Tibial nerve (tissue), 4 donors: Measurements from ENCODE around the gene RARRES2. TPM values are rescaled to one million over a fixed set of nuclear protein-coding genes. Genes with fewer than 3 reads are reported as not detected.

ENCODE experiments used
- DNase-seq, 2 donors: peaks; one replicate each; pipeline ENCODE4 v3.0.0-alpha.2; 2019; ENCODE audit warnings: low spot score in 2 of 2
- H3K27ac ChIP-seq, 4 donors: fragments of 200-600 bp; sonication (generic) in 3 of 4; one replicate each; pipeline ENCODE4 v1.5.1; 2017 to 2019; ENCODE audit warnings: mild to moderate bottlenecking in 1 of 4
- H3K27me3 ChIP-seq, 2 donors: fragments of 200-600 bp; sonication (generic) in 1 of 2; one replicate each; pipeline versions ENCODE4 v1.5.1 to v1.6.0; 2017 to 2019
- H3K36me3 ChIP-seq, 3 donors: fragments of 200-600 bp; sonication (generic); one replicate each; pipeline ENCODE4 v1.5.1; 2018 to 2019
- H3K4me1 ChIP-seq, 4 donors: fragments of 200-600 bp; sonication (generic) in 3 of 4; one replicate each; pipeline ENCODE4 v1.5.1; 2017 to 2019
- H3K4me3 ChIP-seq, 4 donors: fragments of 200-600 bp; sonication (generic) in 3 of 4; one replicate each; pipeline ENCODE4 v1.5.1; 2017 to 2019; ENCODE audit warnings: mild to moderate bottlenecking in 1 of 4, moderate library complexity in 1 of 4
- H3K9me3 ChIP-seq, 4 donors: fragments of 200-600 bp; sonication (generic) in 3 of 4; one replicate each; pipeline ENCODE4 v1.5.1; 2017 to 2019
- CTCF ChIP-seq, 5 experiments: fragments of 200-600 bp in 3 of 5; fragments of 450-650 bp in 2 of 5; sonication (generic) in 3 of 5; IDR thresholded peaks; one replicate each; pipeline ENCODE4 v1.5.1; 2016 to 2019; ENCODE audit warnings: antibody characterized with exemption in 5 of 5, mild to moderate bottlenecking in 3 of 5, moderate library complexity in 2 of 5
- EP300 ChIP-seq, 2 donors: sonication (generic); formaldehyde crosslinking; IDR thresholded peaks; one replicate each; pipeline ENCODE4 v1.6.1; 2017; ENCODE audit warnings: antibody characterized with exemption in 2 of 2, mild to moderate bottlenecking in 1 of 2
- POLR2A ChIP-seq, 2 donors: fragments of 450-650 bp; IDR thresholded peaks; one replicate each; pipeline ENCODE4 v1.6.1; 2017; ENCODE audit warnings: antibody characterized with exemption in 2 of 2, mild to moderate bottlenecking in 2 of 2, moderate library complexity in 2 of 2
- WGBS, 2 donors: methylation state at CpG; one replicate each; pipeline ENCODE4 v1.1.5; 2018; 5-methylcytosine and 5-hydroxymethylcytosine counted together
- total RNA-seq, 4 donors: library from RNA; depleted of rRNA; stranded (reverse); fragments of >200 nt; gene quantifications; one replicate each; pipeline ENCODE4 v1.1.0, GENCODE V29; 2016

RARRES2 gene
- total RNA-seq, 4 donors from 2014 or later: 172 to 382 (median 375) TPM

- 77 to 78% methylated on average over 10 of the region's 10 CpGs for WGBS, 2 donors
- no peak overlapping the region for H3K4me3 ChIP-seq
- H3K27me3 ChIP-seq: no peaks in the 10 kb centered on the region
- H3K27ac ChIP-seq: peak overlapping the region in 3 of 4 donors; percentile 14 to 97 (median 91)
- no peak for DNase-seq
- no peaks in the 10 kb centered on the region for H3K9me3 ChIP-seq
- TF ChIP-seq CTCF (IDR thresholded peaks at IDR 0.05) (no peak), POLR2A (IDR thresholded peaks at IDR 0.05) (no peak), EP300 (IDR thresholded peaks at IDR 0.05) (no peak)
- peaks cover 0 to 68% (median 12%) of the 10 kb centered on the region in 4 donors for H3K4me1 ChIP-seq
- H3K36me3 ChIP-seq: peaks cover 0 to 46% (median 0%) of the 10 kb centered on the region in 3 donors
Observed at GRCh38 chr7:150375662-150376521, 34.5 kb upstream of the RARRES2 start.

- Histone ChIP-seq H3K27ac (no peak overlapping the region), H3K36me3 (peaks cover 0 to 57% (median 0%) of the 10 kb centered on the region in 3 donors), H3K27me3 (no peaks in the 10 kb centered on the region), H3K9me3 (no peaks in the 10 kb centered on the region), H3K4me1 (peaks cover 0 to 70% (median 19%) of the 10 kb centered on the region in 4 donors), H3K4me3 (no peak overlapping the region)
- TF ChIP-seq POLR2A (IDR thresholded peaks at IDR 0.05) (no peak), EP300 (IDR thresholded peaks at IDR 0.05) (no peak), CTCF (IDR thresholded peaks at IDR 0.05) (no peak)
- WGBS, 2 donors: 91 to 94% methylated on average over 5 of the region's 5 CpGs
- no peak for DNase-seq
Observed at GRCh38 chr7:150374472-150374871, 33.0 kb upstream of the RARRES2 start.

- TF ChIP-seq POLR2A (IDR thresholded peaks at IDR 0.05) (no peak), CTCF (IDR thresholded peaks at IDR 0.05) (no peak), EP300 (IDR thresholded peaks at IDR 0.05) (no peak)
- peaks cover 0 to 74% (median 22%) of the 10 kb centered on the region in 4 donors for H3K4me1 ChIP-seq
- peaks cover 0 to 57% (median 0%) of the 10 kb centered on the region in 3 donors for H3K36me3 ChIP-seq
- H3K9me3 ChIP-seq: no peaks in the 10 kb centered on the region
- H3K27ac ChIP-seq: no peak overlapping the region
- no peak for DNase-seq
- WGBS, 2 donors: 87 to 90% methylated on average over 3 to 4 of the region's 4 CpGs
- no peak overlapping the region for H3K4me3 ChIP-seq
- H3K27me3 ChIP-seq: no peaks in the 10 kb centered on the region
Observed at GRCh38 chr7:150374026-150374425, 32.6 kb upstream of the RARRES2 start.

GRCh38 chr7:150373049-150373801 is 31.8 kb upstream of the RARRES2 start:
- Histone ChIP-seq H3K4me3 (no peak overlapping the region), H3K27ac (peak overlapping the region in 1 of 4 donors; percentile 24), H3K9me3 (no peaks in the 10 kb centered on the region), H3K4me1 (peaks cover 0 to 69% (median 23%) of the 10 kb centered on the region in 4 donors), H3K27me3 (no peaks in the 10 kb centered on the region), H3K36me3 (peaks cover 0 to 57% (median 0%) of the 10 kb centered on the region in 3 donors)
- WGBS, 2 donors: 80 to 83% methylated on average over 21 of the region's 21 CpGs
- TF ChIP-seq POLR2A (IDR thresholded peaks at IDR 0.05) (no peak), EP300 (IDR thresholded peaks at IDR 0.05) (no peak), CTCF (IDR thresholded peaks at IDR 0.05) (no peak)
- DNase-seq: no peak
